H1 (cell line): ENCODE data around the gene SIPA1L3.

Experiments used
- EZH2 ChIP-seq: fragments of 200-600 bp; sonication (generic); IDR thresholded peaks from 2 replicates; pipeline ENCODE4 v1.7.1; 2012; ENCODE audit warnings: low read depth, mild to moderate bottlenecking, moderate library complexity, low read length, inconsistent platforms; ENCODE audit not compliant: severe bottlenecking
- GTF2F1 ChIP-seq: IDR thresholded peaks from 2 replicates; pipeline ENCODE4 v1.6.1; 2012; ENCODE audit warnings: low read depth, low read length, improper control_type of control experiment, borderline replicate concordance
- POLR2A ChIP-seq, 2 experiments: IDR thresholded peaks; 1 replicate in 1 of 2; 2 replicates in 1 of 2; pipeline ENCODE4 v1.6.1; 2011; ENCODE audit warnings: low read depth in 2 of 2, low read length in 2 of 2, mild to moderate bottlenecking in 2 of 2; ENCODE audit errors: control extremely low read depth in 1 of 2
- YY1 ChIP-seq: IDR thresholded peaks from 2 replicates; pipeline ENCODE4 v1.6.1; 2011; ENCODE audit warnings: low read depth, mild to moderate bottlenecking, low read length
- ZNF274 ChIP-seq: IDR thresholded peaks from 2 replicates; pipeline ENCODE4 v1.7.0; 2012; ENCODE audit warnings: low read length, borderline replicate concordance; ENCODE audit errors: extremely low read depth
- TF ChIP-seq, protein P1 (sequence below), 3 experiments: IDR thresholded peaks; 1 replicate in 2 of 3; 2 replicates in 1 of 3; pipeline versions ENCODE4 v1.5.1 to v1.6.1; 2011; ENCODE audit warnings: low read length in 3 of 3, mild to moderate bottlenecking in 3 of 3, inconsistent platforms in 2 of 3, low read depth in 1 of 3, moderate library complexity in 1 of 3; ENCODE audit not compliant: insufficient read depth in 1 of 3; ENCODE audit errors: control extremely low read depth in 1 of 3

DNA sequence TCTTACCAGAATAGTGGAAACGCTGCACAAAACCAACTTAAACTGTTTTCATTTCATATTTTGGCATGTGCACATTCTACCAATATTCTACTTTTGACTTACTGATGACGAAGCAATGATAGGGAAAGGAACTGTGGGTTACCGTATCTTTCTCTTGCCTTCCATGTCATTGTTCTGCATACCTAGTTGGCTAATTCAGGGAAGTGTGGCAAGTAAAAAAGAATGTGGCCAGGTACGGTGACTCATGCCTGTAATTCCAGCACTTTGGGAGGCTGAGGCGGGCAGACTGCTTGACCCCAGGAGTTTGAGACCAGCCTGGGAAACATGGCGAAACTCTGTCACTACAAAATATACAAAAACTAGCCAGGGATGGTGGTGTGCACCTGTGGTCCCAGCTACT lies 108.2 kb downstream of the SIPA1L3 start:
- no peak for TF ChIP-seq EZH2
- TF ChIP-seq POLR2A (IDR thresholded peaks at IDR 0.05; ENCODE audit: control extremely low read depth in 1 of 2, low read depth in 2 of 2, low read length in 2 of 2) = no peak
- TF ChIP-seq YY1 = no peak
- TF ChIP-seq, protein P1, sequence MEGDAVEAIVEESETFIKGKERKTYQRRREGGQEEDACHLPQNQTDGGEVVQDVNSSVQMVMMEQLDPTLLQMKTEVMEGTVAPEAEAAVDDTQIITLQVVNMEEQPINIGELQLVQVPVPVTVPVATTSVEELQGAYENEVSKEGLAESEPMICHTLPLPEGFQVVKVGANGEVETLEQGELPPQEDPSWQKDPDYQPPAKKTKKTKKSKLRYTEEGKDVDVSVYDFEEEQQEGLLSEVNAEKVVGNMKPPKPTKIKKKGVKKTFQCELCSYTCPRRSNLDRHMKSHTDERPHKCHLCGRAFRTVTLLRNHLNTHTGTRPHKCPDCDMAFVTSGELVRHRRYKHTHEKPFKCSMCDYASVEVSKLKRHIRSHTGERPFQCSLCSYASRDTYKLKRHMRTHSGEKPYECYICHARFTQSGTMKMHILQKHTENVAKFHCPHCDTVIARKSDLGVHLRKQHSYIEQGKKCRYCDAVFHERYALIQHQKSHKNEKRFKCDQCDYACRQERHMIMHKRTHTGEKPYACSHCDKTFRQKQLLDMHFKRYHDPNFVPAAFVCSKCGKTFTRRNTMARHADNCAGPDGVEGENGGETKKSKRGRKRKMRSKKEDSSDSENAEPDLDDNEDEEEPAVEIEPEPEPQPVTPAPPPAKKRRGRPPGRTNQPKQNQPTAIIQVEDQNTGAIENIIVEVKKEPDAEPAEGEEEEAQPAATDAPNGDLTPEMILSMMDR (IDR thresholded peaks at IDR 0.05; ENCODE audit: control extremely low read depth in 1 of 3, insufficient read depth in 1 of 3, low read depth in 1 of 3, low read length in 3 of 3) = no peak
- no peak for TF ChIP-seq ZNF274
- no peak for TF ChIP-seq GTF2F1
